Mesangial cell (primary cell): ENCODE data around the gene GGCX. TPM values are rescaled to one million over a fixed set of nuclear protein-coding genes. Genes with fewer than 3 reads are reported as not detected.

ENCODE experiments used
- total RNA-seq: library from RNA; depleted of rRNA; stranded (reverse); fragments of >200 nt; gene quantifications from 2 replicates; pipeline ENCODE4 v1.2.3, GENCODE V29; 2015

The GGCX gene
- total RNA-seq, result 34.5 and 37.0 TPM in 2 replicates

DNA sequence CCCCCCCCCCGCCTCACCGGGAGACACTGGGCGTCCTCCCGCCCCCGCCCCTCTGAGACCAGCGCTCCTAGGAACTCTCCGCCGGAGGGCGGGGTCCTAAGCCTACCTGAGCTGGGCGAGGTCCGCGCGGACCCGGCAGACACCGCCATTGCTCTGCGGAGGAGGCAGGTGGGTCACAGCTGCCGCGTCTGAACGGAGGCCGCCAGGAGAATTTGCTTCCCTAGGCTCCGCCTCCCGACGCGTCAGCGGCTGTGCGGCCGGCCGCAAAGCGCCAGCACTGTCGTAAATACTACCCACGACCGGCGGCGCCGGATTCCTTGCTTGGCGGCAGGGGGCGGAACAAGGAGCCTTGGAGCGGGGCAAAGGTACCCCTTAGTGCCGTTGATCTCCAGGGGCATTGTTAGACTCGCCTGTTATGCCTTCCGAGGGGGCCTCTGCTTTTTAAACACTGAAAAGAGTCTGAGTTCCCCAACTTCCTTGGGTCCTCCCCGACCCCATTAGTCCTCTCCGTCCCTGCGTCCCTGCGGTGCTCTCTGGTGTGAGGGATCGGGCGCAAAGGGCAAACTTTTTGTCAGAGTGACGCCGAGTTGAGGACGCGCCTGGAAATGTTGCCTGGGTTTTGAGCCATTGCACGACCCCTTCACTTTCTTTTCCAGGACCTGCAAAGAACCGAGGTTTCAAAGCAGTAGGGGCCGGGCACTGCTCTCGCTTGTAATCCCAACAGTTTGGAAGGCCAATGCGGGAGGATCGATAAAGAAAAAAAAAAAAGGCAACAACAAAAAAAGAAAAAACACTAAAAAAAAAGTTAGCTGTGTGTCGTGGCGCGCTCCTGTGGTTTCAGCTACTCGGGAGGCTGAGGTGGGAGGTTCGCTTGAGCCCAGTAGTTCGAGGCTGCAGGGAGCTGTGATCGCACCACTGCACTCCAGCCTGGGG lies at the start of gene GGCX:
Gene GGCX, minus strand, starts transcription at position 214 of the 933 bp plus-strand sequence. Its CDS starts 65 bp downstream, at position 149.

GRCh38 chr2:85602476-85603234 lies 41.4 kb upstream of the GGCX start, which contains the start of gene TMEM150A:
TMEM150A (minus strand) TSS chr2:85602698; CDS start chr2:85601948, 750 bp downstream.

GRCh38 chr2:85595301-85596025 lies 34.2 kb upstream of the GGCX start, which contains the start of gene RNF181:
RNF181 (plus strand) TSS chr2:85595745; CDS start chr2:85595764, 19 bp downstream.

GRCh38 chr2:85584354-85584856 lies 23.1 kb upstream of the GGCX start, which contains the start of gene VAMP5:
VAMP5 (plus strand) TSS chr2:85584431; CDS start chr2:85584491, 60 bp downstream.

DNA sequence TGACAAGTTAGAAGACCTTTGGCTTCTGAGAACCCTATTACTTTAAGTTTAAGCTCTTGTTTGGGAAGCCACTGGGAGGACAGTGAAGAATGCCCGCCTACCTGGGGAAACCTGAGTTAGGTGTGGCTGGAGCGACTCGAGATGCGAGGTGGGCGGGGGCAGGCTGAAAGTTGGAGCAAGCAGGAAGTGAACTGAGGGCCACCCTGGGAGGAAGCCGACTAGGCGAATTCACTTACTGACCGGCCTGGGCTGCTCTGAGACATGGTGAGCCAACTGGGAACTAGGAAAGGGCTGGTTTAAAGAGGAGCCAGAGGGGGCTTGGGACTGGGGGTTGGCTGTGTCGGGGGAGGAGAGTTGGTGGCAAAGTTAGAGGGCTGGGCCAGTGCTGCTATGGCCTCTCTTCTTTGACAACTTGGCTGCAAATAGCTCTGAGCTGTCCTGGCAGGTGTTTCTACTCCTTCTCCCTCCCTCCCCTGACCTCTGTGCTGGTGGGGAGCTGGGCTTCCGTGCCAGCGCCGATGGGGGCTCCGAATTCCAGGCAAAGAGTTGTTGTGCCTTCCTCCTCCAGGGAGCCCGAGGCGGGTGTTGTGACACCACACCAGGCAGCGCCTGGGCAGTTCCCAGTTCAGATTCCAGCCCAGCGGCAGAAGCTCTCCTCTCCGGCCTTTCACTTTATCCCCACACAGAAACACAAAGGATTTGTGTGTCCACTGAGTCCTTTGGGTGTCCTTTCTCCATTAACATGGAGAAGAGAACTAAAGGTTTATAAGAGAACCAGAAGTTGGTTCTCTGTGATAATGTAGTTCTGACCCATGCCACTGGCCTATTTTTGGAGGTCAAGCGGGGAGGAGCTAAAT lies 16.3 kb upstream of the GGCX start, which contains the start of gene VAMP8:
Gene VAMP8, plus strand, starts transcription at position 201 of the 857 bp plus-strand sequence. Its CDS starts 61 bp downstream, at position 262.

GRCh38 chr2:85538507-85539360 lies 22.6 kb downstream of the GGCX start, which contains the start of gene MAT2A:
MAT2A (plus strand) TSS chr2:85539168; CDS start chr2:85539288, 120 bp downstream.

Other genes with a start within 250 kb of the GGCX start
- gene TGOLN2, start 233.5 kb downstream of the GGCX start, total RNA-seq, result 86.5 and 121 TPM in 2 replicates
- 26.2 and 39.8 TPM in 2 replicates for gene RETSAT, start 207.0 kb downstream of the GGCX start, total RNA-seq
- 8.7 and 13.0 TPM in 2 replicates for gene ELMOD3, start 206.7 kb downstream of the GGCX start, total RNA-seq
- 236 and 507 TPM in 2 replicates for gene CAPG, start 151.1 kb downstream of the GGCX start, total RNA-seq
- 0.38 TPM in 1 of 2 replicates, not detected in the other for gene SH2D6, start 142.8 kb downstream of the GGCX start, total RNA-seq
- gene MAT2A, start 22.3 kb downstream of the GGCX start, total RNA-seq, result 53.1 and 122 TPM in 2 replicates
- 26.7 and 34.1 TPM in 2 replicates for gene VAMP8, start 16.1 kb upstream of the GGCX start, total RNA-seq
- gene VAMP5, start 22.9 kb upstream of the GGCX start, total RNA-seq, result 43.7 and 52.6 TPM in 2 replicates
- 167 and 184 TPM in 2 replicates for gene RNF181, start 34.3 kb upstream of the GGCX start, total RNA-seq
- 12.2 and 30.4 TPM in 2 replicates for gene TMEM150A, start 41.2 kb upstream of the GGCX start, total RNA-seq
- gene C2orf68, start 50.6 kb upstream of the GGCX start, total RNA-seq, result 15.5 and 17.7 TPM in 2 replicates
- gene USP39, start 54.7 kb upstream of the GGCX start, total RNA-seq, result 39.0 and 82.9 TPM in 2 replicates
- gene SFTPB, start 106.7 kb upstream of the GGCX start, total RNA-seq, result not detected in 2 replicates
- not detected in 2 replicates for gene GNLY, start 132.9 kb upstream of the GGCX start, total RNA-seq
- 2.4 and 3.3 TPM in 2 replicates for gene ATOH8, start 192.5 kb upstream of the GGCX start, total RNA-seq